Aorta (tissue), 5 donors: ENCODE data around the gene VPS37C. TPM values are rescaled to one million over a fixed set of nuclear protein-coding genes. Genes with fewer than 3 reads are reported as not detected.
A peak's percentile ranks its signal among the peaks of the same experiment; 100 is the strongest.
"Not testable (repeated sequence)": the region's sequence is repeated elsewhere in the genome, so short reads cannot be mapped to it uniquely, and the experiment has no call there.

Source experiments
- ATAC-seq: fragments of 200-7000 bp; cut with Tn5 transposase; one replicate; pipeline ENCODE4 v1.9.1; 2022; ENCODE audit warnings: moderate library complexity; ENCODE audit not compliant: low FRiP score
- DNase-seq, 2 donors: peaks; one replicate each; pipeline ENCODE4 v3.0.0-alpha.2; 2020
- H3K27ac ChIP-seq, 2 donors: one replicate each; pipeline ENCODE4 v1.5.1; 2013; ENCODE audit warnings: low read length in 2 of 2, mild to moderate bottlenecking in 2 of 2, moderate library complexity in 2 of 2, control low read depth in 1 of 2, inconsistent platforms in 1 of 2, low read depth in 1 of 2
- H3K27me3 ChIP-seq, 2 donors: one replicate each; pipeline ENCODE4 v1.6.1; 2013; ENCODE audit warnings: control low read depth in 1 of 2, low read length in 1 of 2, mild to moderate bottlenecking in 1 of 2, moderate library complexity in 1 of 2; ENCODE audit not compliant: insufficient read depth in 2 of 2, control insufficient read depth in 1 of 2
- H3K36me3 ChIP-seq, 2 donors: one replicate each; pipeline ENCODE4 v1.6.1; 2013; ENCODE audit warnings: control low read depth in 1 of 2, low read length in 1 of 2, mild to moderate bottlenecking in 1 of 2; ENCODE audit not compliant: insufficient read depth in 2 of 2, control insufficient read depth in 1 of 2
- H3K4me1 ChIP-seq, 2 donors: one replicate each; pipeline ENCODE4 v1.6.1; 2013; ENCODE audit warnings: low read length in 2 of 2, control low read depth in 1 of 2, mild to moderate bottlenecking in 1 of 2, moderate library complexity in 1 of 2; ENCODE audit not compliant: insufficient read depth in 2 of 2, control insufficient read depth in 1 of 2
- H3K4me3 ChIP-seq, 2 donors: one replicate each; pipeline ENCODE4 v1.5.1; 2013; ENCODE audit warnings: low read length in 2 of 2, control low read depth in 1 of 2, mild to moderate bottlenecking in 1 of 2
- H3K9me3 ChIP-seq: one replicate; pipeline ENCODE4 v1.6.1; 2013; ENCODE audit warnings: mild to moderate bottlenecking, low read length; ENCODE audit not compliant: control insufficient read depth
- WGBS, 2 donors: extraction: QIAGEN DNeasy Blood & Tissue Kit; methylation state at CpG; one replicate each; pipeline ENCODE4 v1.1.7; 2013; 5-methylcytosine and 5-hydroxymethylcytosine counted together
- intact Hi-C, 2 donors: fragments of 100-400 bp; cut with DNase I; formaldehyde crosslinking; loops; one replicate each; pipeline versions ENCODE4 v1.14.2 to v1.15.0; 2022
- long read RNA-seq, 2 donors: library from polyadenylated mRNA; unstranded; transcript quantifications; one replicate each; pipeline ENCODE4 v2.0.0, GENCODE V29; 2020 to 2021
- polyA plus RNA-seq, 2 donors: library from polyadenylated mRNA; stranded (reverse); fragments of 200-250 nt; gene quantifications; one replicate each; pipeline ENCODE4 v1.2.3, GENCODE V29; 2013
- total RNA-seq, 2 donors: library from RNA; stranded (reverse); fragmentation: NEBNext Ultra II Directional; extraction: Animal tissue kit (Norgen Biotek cat#: 25700); gene quantifications; one replicate each; pipeline ENCODE4 v1.2.1, GENCODE V29; 2021
- donor health status: healthy with polysubstance abuse.
- donor health status: Bipolar disorder and iron deficiency.
- donor health status: DM: no; HTN: no; CAD: no.
- donor health status: DM: no; HTN: no; CAD: no.
- donor health status: DM: yes; HTN: yes; CAD: no.

Gene VPS37C
- total RNA-seq (10 to 100 TPM; 29.8 to 39.9 TPM), polyA plus RNA-seq (10 to 100 TPM; 12.7 to 14.0 TPM)
- long read RNA-seq, donor 1, partial matches to known transcripts: 2 of 40 reads
- long read RNA-seq, donor 1, other reads (novel, unspliced or antisense): 35 of 40 reads
- long read RNA-seq, donor 2, transcript VPS37C-201 (5 exons, 2,865 nt): major isoform, 9 of 26 reads
- long read RNA-seq, donor 2, partial matches to known transcripts: 0 of 26 reads
- long read RNA-seq, donor 2, other reads (novel, unspliced or antisense): 16 of 26 reads

GRCh38 chr11:61161190-61162091, at the start of gene VPS37C:
TSS of gene VPS37C (minus strand) at chr11:61161426. CDS start at chr11:61138829, 22,597 bp downstream.
- no peaks in the 10 kb centered on the region for H3K27me3 ChIP-seq
- peak; percentile 94 to 97 for DNase-seq
- peak; percentile 97 for ATAC-seq
- WGBS, 2 donors: 0 to 1% methylated on average over 65 to 85 of the region's 85 CpGs
- H3K4me3 ChIP-seq: peak within 1 kb of the TSS; percentile 65 to 74
- intact Hi-C loops: loop anchor here (5.0 to 10.0 kb wide), 2 partner anchors 247 to 319 kb away; partner anchors contain the start of genes CCDC86 (in 1 of the 2) and TMEM109 (in 1 of the 2)
- H3K9me3 ChIP-seq: no peaks in the 10 kb centered on the region
- peaks cover 0 to 6% of the 10 kb centered on the region in 2 donors for H3K4me1 ChIP-seq
- H3K36me3 ChIP-seq: no peaks in the 10 kb centered on the region
- peak within 1 kb of the TSS; percentile 74 to 79 for H3K27ac ChIP-seq

GRCh38 chr11:61210629-61211028, 49.4 kb upstream of the VPS37C start:
- H3K27me3 ChIP-seq, H3K4me3 ChIP-seq, ATAC-seq, intact Hi-C loops, H3K9me3 ChIP-seq, H3K27ac ChIP-seq, H3K4me1 ChIP-seq, DNase-seq, H3K36me3 ChIP-seq: not testable (repeated sequence)
- WGBS, 2 donors: no CpG with 5 or more reads among the region's 6 CpGs

GRCh38 chr11:61207636-61208310, 46.5 kb upstream of the VPS37C start:
- H3K4me1 ChIP-seq, intact Hi-C loops, H3K4me3 ChIP-seq, DNase-seq, H3K36me3 ChIP-seq, ATAC-seq, H3K27me3 ChIP-seq, H3K9me3 ChIP-seq, H3K27ac ChIP-seq: not testable (repeated sequence)
- no CpG with 5 or more reads among the region's 9 CpGs for WGBS, 2 donors

GRCh38 chr11:61204502-61205059, 43.4 kb upstream of the VPS37C start:
- H3K4me3 ChIP-seq, H3K27me3 ChIP-seq, H3K4me1 ChIP-seq, ATAC-seq, H3K36me3 ChIP-seq, H3K9me3 ChIP-seq, intact Hi-C loops, H3K27ac ChIP-seq: not testable (repeated sequence)
- 52 to 55% methylated on average over 14 of the region's 14 CpGs for WGBS, 2 donors
- peak in 1 of 2 donors; percentile 56 for DNase-seq

- H3K27me3 ChIP-seq, H3K27ac ChIP-seq, DNase-seq, H3K4me1 ChIP-seq, H3K9me3 ChIP-seq, H3K36me3 ChIP-seq, intact Hi-C loops, H3K4me3 ChIP-seq, ATAC-seq: not testable (repeated sequence)
- WGBS, 2 donors: 92% methylated on average over 2 of the region's 5 CpGs; no CpG with 5 or more reads in 1 of the 2 donors
Measured at GRCh38 chr11:61203873-61204272, 42.6 kb upstream of the VPS37C start.

GRCh38 chr11:61202950-61203746, 41.9 kb upstream of the VPS37C start, which contains the start of gene PGA3:
TSS of gene PGA3 (plus strand) at chr11:61203515. CDS start at chr11:61203565, 50 bp downstream.
- ATAC-seq, H3K4me1 ChIP-seq, H3K27me3 ChIP-seq, H3K36me3 ChIP-seq, intact Hi-C loops, H3K9me3 ChIP-seq, H3K4me3 ChIP-seq, H3K27ac ChIP-seq: not testable (repeated sequence)
- DNase-seq: peak in 1 of 2 donors; percentile 70
- WGBS, 2 donors: 63 to 66% methylated on average over 17 to 18 of the region's 18 CpGs

- H3K4me3 ChIP-seq: no peak overlapping the region
- H3K27ac ChIP-seq: no peak overlapping the region
- 84 to 91% methylated on average over 14 of the region's 14 CpGs for WGBS, 2 donors
- intact Hi-C loops: no loop called here
- DNase-seq (no peak), ATAC-seq (no peak)
- no peaks in the 10 kb centered on the region for H3K36me3 ChIP-seq
- peaks cover 2% of the 10 kb centered on the region for H3K9me3 ChIP-seq
- H3K27me3 ChIP-seq: no peaks in the 10 kb centered on the region
- H3K4me1 ChIP-seq: no peaks in the 10 kb centered on the region
Measured at GRCh38 chr11:61201476-61201875, 40.2 kb upstream of the VPS37C start.
